HG03159 (cell line): Measurements from ENCODE around the gene TMEM231.
"Not testable (repeated sequence)": the region's sequence is repeated elsewhere in the genome, so short reads cannot be mapped to it uniquely, and the experiment has no call there.

Source experiments
- ATAC-seq: cut with Tn5 transposase; IDR thresholded peaks from one replicate; pipeline ENCODE4 v1.9.1; 2021; ENCODE audit warnings: mild to moderate bottlenecking, moderate library complexity; ENCODE audit not compliant: unreplicated experiment

Gene TMEM231

DNA sequence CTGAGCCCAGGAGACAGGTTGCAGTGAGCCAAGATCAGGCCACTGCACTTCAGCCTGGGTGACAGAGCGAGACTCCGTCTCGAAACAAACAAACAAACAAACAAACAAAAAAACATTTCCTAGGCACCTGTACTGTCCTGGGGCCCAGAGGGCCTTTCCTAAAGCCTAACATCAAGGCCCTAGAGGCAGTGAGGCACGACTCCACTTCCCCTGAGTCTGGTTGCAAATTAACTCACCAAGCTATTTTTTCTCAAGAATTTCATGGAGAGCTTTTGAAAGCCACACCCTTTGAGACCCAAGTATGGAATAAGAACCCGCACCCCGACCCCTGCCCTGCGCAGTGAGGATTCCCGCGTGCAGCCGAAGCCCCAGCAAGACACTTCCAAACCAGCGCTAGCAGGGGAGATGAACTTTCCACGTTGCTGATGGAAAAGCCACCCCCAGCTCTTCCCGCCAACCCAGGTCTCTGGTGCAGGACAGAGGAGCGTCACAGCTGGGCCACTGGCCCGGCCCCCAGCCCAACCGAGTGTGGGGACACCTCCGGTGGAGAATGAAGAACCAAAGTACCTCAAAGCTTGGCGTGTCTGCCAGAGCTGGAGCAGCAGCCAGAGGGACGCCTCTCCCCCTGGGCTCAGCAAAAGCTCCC, 21.4 kb downstream of the TMEM231 start:
- no peak for ATAC-seq

DNA sequence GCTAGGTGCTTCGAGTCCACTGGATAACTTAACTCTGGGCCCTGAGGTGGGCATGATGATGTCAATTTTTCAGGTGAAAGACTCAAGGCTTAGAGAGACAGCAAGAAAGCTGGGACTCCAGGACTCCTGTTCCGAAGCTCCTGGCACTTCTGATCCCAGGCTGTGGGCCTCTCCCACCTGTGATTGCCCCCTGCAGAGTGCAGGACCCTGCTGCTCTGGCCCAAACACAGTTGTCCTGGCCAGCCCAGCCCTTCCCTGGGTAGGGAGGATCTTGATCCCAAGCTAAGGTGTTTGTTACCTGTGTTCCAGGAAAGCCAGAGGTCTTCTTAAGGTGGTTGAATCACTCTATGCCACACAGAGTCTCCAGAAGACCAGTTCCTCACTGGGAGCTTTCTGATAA, 23.3 kb downstream of the TMEM231 start:
- ATAC-seq: no peak

DNA sequence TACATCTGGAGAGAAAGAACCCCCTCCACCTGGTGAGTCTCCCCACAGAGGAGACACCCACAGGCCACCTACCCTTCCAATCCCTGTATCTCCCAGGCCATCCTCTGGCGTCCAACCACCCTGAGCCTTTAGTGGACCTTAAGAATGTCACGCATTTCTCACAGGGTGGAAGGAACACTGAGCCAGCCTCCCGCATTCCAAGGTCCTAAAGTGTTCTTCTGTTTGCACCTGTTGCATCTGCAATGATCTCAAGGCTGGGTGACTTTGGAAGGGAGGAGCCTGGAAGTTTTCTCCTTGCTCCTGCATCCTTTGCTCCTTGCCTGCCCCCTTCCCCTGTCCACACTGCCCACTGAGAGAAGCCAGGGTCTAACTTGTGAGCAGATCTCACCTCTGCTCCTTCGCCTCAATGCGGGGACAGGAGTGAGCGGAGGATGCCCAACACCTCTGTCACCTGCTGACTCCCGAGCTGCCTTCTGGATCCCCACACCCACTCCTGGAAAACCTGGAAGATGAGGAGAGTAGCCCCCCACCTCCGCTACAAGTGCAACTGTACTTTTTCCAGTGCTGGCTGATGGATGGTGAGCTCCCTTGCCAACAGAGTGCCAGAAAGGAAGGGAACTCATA, 23.8 kb downstream of the TMEM231 start:
- ATAC-seq: no peak

DNA sequence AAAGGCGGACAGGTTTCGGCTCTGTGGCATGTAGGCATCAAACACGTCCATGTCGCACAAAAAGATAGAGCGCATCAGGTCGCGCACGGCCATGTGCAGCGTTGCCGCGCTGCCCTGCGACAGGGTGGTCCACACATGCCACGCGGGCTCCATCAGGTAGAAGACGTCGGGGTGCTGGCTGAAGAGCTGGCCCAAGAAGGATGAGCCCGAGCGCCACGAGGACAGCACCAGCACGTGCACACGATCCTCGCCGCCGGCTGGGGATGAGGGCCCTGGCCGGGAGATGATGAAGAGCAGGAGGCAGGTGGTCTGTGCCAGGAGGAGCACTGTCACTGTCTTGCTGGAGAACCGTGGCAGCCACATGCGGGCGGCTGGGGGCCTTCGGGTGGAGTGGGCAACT, 26.1 kb downstream of the TMEM231 start:
- no peak for ATAC-seq

DNA sequence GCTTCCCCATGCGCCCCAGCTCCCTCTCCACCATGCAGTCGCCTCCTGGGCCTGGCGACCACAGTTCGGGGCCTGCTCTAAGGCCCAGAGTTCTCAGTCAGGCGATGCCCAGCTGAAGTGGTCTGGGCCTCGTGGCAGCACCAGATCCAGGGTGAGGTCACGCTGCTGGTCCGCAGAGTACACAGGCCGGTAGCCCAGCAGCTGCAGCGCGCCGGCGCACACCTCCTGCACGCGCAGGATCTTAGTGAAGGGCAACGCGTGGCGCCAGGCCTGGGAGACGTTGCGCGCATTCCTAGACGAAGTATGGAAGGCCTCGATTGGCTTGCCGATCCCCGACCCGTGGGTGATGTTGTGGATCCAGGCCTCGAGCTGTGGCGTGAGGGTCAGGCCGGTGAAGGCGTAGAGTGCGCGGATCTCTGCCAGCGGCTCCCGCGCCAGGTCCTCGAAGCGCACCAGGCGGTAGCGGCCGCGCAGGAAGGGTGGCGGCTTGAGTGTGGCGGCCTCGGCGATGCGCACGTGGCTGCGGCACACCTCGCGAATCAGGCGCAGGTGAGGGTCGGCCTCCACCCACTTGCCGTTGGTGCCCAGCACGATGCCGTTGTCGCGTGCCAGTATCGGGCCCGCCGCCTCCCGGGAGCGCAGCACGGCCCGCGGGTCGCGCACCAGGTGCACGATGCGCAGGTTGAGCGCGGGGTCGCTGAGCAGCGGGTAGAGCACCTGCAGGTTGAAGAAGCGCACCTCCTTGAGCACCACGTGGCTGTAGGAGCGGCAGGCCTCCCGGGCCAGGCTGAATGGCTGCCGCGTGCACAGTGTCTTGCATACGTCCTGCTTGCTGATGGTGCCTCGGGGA, 26.8 kb downstream of the TMEM231 start:
- no peak for ATAC-seq

DNA sequence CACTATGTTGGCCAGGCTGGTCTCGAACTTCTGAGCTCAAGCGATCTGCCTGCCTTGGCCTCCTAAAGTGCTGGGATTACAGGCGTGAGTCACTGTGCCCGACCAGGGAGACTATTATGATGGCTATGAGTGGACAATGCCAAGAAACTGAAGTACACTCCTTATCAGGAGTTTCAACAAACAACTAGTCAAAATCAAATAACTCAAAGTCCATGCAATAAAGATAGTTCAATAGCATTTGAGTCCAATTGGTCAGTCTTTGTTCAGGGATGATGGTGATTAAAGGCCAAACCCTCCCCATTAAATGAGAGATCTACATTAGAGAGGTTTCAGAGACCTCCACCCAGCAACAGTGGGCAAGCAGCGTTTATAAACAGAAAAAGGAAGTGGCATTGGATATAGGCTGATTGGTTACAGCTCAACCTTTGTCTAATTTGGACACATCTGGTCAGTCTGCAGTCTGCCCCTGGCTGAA, 28.2 kb downstream of the TMEM231 start:
- no peak for ATAC-seq

DNA sequence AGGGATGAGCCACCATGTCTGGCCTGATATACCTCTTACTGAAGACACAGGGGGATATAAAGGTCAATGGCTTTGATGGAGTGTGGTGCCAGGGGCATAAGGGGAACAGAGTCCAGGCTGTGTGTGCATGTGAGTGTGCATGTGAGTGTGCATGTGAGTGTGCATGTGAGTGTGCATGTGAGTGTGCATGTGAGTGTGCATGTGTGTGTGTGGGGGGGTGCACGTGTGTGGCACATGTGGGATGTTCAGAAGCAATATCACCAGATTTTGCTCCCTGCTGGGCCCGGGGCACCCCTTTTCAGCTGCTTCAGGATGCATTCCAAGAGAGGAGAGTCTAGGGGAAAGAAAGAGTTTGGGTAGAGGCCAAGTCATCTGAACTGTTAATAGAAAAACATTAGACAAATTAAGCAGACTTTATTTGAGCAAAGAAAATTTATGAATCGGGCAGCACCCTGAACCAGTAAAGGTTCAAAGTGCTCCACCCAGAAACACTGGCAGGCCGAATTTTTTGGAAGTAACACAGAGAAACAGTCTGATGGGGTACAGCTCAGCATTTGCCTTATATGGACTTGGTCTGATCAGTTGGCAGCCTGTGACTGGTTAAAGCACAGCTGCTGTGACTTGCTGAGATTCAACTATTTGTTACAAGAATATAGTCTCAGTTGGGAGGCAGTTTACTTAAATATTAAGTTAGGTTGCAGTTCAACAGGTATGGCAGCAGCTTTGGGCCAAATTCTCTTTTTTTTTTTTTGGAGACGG, 29.8 kb downstream of the TMEM231 start:
- ATAC-seq: no peak

DNA sequence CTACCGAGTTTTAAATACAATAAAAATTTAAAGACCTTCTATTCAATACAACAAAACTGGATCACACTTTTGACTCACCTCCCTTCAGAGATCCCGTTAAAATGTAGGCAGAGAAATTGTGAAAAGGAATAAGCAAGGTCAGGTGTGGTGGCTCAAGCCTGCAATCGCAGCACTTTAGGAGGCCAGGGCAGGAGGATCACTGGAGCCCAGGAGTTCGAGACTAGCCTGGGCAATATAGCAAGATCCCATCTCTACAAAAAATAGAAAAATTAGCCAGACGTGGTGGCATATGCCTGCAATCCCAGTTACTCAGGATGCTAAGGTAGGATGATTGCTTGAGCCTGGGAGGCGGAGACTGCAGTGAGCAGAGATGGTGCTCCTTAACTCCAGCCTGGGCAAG, 36.9 kb downstream of the TMEM231 start:
- ATAC-seq: no peak

DNA sequence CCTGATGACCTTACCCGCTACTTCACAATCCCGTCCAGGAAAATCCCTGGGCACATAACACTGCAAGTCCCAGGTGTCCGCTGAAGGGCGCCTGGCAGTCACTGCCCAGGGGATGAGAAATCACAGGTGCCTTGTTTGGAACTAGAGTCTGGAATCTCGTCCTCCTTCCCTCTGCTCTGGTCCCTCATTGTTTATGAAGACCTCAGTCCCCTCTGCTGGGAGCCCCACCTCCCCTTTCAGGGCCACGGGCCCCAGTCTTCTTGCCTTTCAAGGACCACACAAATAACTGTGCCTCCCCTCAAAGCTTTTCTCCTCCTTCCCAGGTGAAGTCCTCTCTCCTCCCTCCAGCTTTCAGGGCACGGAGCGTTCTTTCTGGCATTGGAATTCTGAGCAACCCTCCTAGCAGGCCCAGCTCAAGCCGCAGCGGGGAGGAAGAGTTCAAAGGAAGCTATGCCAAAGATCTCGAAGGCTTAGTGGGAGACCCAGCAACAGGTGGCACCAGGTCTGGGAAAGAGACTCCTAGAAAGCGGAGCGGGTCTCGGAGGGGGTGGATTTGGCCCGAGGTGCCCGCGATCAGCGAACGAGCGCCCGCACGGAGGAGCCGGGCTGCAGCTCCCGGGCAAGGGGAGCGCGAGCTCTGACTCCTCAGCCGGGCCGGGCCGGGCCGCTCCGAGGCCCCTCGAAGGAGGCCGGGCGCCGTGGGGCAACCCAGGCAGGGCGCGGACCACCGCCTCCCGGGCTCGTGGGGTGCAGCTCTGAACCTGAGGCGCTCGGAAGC, 39.7 kb downstream of the TMEM231 start:
- peak; percentile 36 for ATAC-seq

DNA sequence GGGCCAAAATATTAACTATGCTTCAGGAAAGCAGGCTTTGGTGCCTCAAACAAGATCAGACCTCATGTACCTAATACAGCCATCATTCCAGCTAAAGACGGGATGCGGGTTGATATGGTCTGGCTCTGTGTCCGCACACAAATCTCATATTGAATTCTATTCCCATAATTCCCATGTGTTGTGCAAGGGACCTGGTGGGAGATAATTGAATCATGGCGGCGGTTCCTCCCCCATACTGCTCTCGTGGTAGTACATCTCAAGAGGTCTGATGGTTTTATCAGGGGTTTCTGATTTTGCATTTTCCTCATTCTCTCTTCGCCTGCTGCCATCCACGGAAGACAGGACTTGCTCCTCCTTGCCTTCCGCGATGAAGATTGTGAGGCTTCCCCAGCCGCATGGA, 41.8 kb downstream of the TMEM231 start:
- no peak for ATAC-seq

DNA sequence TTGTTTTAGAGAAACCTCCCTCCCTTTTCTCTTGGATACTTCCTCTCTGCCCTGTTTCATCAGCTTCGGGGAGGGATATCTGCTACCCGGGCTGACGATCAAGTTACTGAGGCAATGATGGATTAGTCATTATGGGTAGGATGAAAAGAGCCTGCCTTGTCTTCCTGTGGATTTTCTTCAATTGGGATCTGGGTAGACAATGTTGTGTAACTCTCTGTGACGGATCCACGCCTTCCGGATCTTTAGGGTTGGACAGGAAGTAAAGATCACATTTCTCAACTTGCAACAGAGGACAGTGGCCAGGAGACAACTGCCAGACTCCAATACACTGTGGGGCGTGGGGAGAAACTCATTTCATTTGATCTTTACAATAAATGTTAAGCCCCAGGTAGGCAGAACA, 49.5 kb downstream of the TMEM231 start:
- no peak for ATAC-seq

DNA sequence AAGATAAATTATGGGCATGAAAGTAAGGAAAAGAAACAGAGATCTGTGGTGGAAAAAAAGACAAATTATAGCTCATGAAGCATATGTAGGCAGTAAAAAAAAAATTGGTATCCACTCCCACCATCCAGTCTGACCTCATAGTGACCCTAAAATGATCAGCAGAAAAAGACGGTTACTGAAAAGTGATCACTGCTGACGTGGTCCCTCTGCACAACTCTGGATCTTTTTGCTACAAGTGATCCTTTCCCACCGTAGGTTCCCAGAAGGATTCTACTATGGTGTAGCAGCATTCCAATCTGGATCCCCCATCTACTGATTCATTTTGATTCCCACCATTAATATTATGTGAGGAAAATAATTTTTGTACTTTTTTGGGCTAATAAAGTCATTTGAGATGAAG, 49.9 kb downstream of the TMEM231 start:
- ATAC-seq: no peak

DNA sequence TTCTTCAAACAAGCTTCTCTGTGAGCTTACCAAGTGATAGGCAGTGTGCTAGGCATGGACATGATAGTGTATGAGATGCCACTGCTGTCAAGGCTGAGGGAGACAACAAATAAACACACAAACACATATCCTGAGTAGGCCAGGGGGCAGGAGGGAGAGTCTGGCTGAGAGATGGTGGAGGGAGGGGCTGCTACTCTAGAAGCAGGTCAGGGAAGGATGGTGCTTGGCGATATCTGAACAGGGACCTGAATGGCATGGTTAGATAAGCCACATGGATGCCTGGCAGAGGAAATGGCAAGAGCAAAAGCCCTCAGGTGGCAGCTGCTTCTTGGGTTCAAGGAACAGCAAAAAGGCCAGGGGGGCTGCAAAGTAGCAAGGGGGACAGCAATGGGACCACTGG, 52.3 kb downstream of the TMEM231 start:
- no peak for ATAC-seq

DNA sequence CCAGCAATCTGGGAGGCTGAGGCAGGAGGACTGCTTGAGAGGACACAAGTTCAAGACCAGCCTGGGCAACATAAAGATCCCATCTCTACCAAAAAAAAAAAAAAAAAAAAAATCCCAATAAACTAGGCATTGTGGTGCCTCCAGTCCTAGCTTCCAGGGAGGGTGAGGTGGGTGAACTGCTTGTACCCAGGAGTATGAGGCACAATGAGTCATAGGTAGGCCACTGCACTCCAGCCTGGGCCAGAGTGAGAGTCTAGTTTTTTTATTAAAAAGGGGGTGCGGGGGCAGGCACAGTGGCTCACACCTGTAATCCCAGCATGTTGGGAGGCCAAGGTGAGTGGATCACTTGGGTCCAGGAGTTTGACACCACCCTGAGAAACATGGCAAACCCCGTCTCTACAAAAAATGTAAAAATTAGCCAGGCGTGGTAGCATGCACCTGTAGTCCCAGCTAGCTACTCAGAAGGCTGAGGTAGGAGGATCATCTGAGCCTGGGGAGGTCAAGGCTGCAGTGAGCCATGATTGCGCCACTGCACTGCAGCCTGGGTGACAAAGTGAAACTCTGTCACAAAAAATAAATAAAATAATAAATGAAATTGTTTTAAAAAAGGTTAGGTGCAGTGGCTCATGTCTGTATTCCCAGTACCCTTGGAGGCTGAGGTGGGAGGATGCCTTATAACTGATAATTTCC, 53.0 kb downstream of the TMEM231 start:
- no peak for ATAC-seq

DNA sequence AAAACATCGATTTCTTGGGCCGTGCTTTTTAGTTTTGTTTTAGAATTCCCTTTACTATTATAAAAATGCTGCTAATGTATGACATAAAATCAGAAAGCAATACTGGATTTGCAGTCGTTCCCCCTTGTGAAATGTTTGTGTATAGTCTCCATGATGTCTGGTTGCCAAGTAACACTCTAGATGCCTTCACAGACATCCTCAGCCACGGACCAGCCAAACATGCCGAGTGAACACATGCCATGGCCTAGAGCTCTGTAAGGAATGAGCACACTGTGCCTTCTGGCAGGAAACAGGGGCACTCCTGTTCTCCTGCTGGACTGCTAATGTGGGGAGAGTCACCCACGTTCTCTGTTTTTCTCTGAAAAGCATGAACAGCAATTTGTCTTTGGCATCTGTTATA, 54.2 kb downstream of the TMEM231 start:
- not testable (repeated sequence) for ATAC-seq

DNA sequence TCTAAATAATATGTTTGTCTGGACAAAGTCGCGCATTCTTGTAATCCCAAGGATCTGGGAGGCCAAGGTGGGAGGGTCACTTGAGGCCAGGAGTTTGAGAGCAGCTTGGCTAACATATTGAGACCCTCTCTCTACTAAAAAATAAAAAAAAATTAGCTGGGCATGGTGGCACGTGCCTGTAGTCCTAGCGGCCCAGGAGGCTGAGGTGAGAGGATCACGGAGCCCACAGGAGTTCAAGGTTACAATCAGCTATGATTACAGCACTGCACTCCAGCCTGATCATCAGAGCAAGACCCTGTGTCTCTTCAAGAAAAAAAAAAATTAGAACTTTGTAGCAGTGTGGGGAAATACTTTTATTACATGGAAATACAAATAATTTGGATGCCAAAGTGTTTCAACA, 54.7 kb downstream of the TMEM231 start:
- ATAC-seq: no peak

DNA sequence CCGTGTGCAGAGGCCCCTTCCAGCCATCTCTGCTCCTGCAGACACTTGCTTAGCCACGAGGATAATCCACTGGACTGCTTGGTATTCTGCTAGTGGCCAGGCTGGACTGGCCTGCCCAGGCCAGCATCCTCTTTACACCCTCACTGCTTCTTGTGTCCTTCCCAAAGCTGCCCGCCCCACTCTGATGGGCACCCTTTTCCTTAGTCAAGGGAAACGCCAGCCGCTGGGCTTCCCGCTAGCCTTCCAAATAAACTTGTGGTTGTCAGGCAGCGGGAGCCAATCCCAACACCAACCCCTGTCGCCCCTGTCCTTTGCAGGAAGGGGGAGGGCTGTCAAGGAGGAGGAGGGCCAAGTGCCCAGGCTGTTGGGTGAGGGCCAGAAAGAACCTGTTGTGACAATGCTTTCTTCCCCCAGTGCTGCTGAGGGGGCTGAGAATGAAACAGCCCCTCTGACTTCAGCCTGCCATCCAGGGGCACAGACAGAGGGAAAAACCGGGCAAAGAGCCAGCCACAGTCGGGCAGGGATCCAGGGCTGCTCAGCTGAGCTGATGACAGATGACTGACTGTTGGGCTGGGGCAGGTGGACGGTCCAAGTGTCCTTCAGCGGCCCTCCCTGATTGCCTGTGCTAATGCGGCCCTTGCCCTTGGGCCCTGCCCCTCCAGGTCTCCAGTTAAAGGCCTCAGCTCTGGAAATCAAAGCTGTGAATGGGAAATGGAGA, 57.3 kb downstream of the TMEM231 start:
- not testable (repeated sequence) for ATAC-seq

DNA sequence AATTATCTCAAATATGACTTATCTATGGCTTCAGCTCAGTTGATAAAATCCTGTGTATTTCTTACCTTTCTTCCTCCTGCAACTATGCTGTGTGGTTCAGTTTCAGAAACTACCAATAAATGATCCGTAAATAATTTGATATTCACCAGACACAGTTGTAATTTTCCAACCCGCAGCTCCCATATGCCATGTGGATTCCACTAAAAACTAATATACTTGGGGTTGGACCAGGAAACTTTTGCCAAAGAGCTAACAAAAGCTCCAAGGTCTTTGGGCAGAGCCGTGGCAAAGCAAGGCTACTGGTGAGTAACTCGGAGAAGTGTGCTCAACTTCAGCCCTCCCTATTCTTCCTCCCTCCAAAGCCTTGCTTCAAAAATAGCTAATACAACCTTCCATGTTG, 58.5 kb downstream of the TMEM231 start:
- no peak for ATAC-seq

DNA sequence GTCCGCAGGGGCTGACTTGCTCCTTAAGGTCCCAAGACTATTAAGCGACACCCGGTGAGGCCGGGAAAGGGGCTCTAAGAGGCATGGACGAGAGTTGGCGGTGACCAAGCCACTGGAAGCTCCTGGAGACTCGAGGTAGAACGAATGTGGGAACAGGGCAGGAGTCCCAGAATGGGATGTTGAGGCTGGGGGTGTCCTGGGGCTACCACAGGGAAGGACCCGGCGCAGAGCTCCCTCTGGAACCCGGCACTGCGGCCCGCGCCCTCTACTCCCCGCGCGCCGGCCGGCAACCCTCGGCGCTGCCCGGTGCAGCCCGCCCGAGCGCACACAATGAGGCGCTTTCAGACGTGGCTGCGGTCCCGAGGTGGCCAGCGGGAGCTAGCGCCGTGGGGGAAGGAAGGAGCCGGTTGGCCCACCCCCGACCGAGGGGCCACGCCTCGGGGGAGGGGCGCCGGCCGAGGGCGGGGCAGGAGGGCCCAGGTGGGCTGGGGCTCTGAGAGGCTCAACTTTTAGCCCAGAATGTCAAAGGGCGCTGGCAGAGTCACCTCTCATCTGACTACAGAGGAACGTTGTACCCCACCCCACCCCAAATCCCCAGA, 60.9 kb downstream of the TMEM231 start, which contains the start of gene CHST6:
Gene CHST6, minus strand, starts transcription at position 366 of the 599 bp plus-strand sequence. CDS start 15,613 bp downstream, outside the sequence.
- peak; percentile 61 for ATAC-seq
